ENCODE measurements around the gene TTC7B.

The TTC7B gene

GRCh38 chr14:90731487-90731886 lies 84.7 kb downstream of the TTC7B start:
- no peak for TF ChIP-seq POLR2A (IDR thresholded peaks at IDR 0.05; ENCODE audit: extremely low read depth, insufficient read length)
- TF ChIP-seq MYC (IDR thresholded peaks at IDR 0.05; ENCODE audit: low read depth, low read length), result no peak
- TF ChIP-seq CTCF (IDR thresholded peaks at IDR 0.05; ENCODE audit: low read depth, low read length), result no peak
- no peak for TF ChIP-seq MAX (IDR thresholded peaks at IDR 0.05; ENCODE audit: low read depth, low read length)
- DNase-seq (ENCODE audit: low read depth), result no peak
- no peak overlapping the region for H3K4me3 ChIP-seq (ENCODE audit: low read depth, low read length)

GRCh38 chr14:90730206-90730766 lies 85.9 kb downstream of the TTC7B start:
- TF ChIP-seq CTCF (IDR thresholded peaks at IDR 0.05; ENCODE audit: low read depth, low read length) (no peak), MYC (IDR thresholded peaks at IDR 0.05; ENCODE audit: low read depth, low read length) (no peak), POLR2A (IDR thresholded peaks at IDR 0.05; ENCODE audit: extremely low read depth, insufficient read length) (no peak), MAX (IDR thresholded peaks at IDR 0.05; ENCODE audit: low read depth, low read length) (no peak)
- no peak for DNase-seq (ENCODE audit: low read depth)
- H3K4me3 ChIP-seq (ENCODE audit: low read depth, low read length), result no peak overlapping the region

GRCh38 chr14:90728951-90729350 lies 87.3 kb downstream of the TTC7B start:
- TF ChIP-seq POLR2A (IDR thresholded peaks at IDR 0.05; ENCODE audit: extremely low read depth, insufficient read length) (no peak), MYC (IDR thresholded peaks at IDR 0.05; ENCODE audit: low read depth, low read length) (no peak), MAX (IDR thresholded peaks at IDR 0.05; ENCODE audit: low read depth, low read length) (no peak), CTCF (IDR thresholded peaks at IDR 0.05; ENCODE audit: low read depth, low read length) (no peak)
- H3K4me3 ChIP-seq (ENCODE audit: low read depth, low read length), result no peak overlapping the region

GRCh38 chr14:90727082-90727481 lies 89.1 kb downstream of the TTC7B start:
- TF ChIP-seq MYC (IDR thresholded peaks at IDR 0.05; ENCODE audit: low read depth, low read length) (no peak), CTCF (IDR thresholded peaks at IDR 0.05; ENCODE audit: low read depth, low read length) (no peak), MAX (IDR thresholded peaks at IDR 0.05; ENCODE audit: low read depth, low read length) (no peak), POLR2A (IDR thresholded peaks at IDR 0.05; ENCODE audit: extremely low read depth, insufficient read length) (no peak)
- no peak overlapping the region for H3K4me3 ChIP-seq (ENCODE audit: low read depth, low read length)
- no peak for DNase-seq (ENCODE audit: low read depth)

More at GRCh38 chr14:90728951-90729350, 87.3 kb downstream of the TTC7B start:
- no peak for DNase-seq (ENCODE audit: low read depth)

- no peak for TF ChIP-seq MYC (IDR thresholded peaks at IDR 0.05; ENCODE audit: low read depth, low read length)
- no peak for TF ChIP-seq MAX (IDR thresholded peaks at IDR 0.05; ENCODE audit: low read depth, low read length)
- no peak for TF ChIP-seq POLR2A (IDR thresholded peaks at IDR 0.05; ENCODE audit: extremely low read depth, insufficient read length)
- TF ChIP-seq CTCF (IDR thresholded peaks at IDR 0.05; ENCODE audit: low read depth, low read length), result no peak
- no peak for DNase-seq (ENCODE audit: low read depth)
- H3K4me3 ChIP-seq (ENCODE audit: low read depth, low read length), result no peak overlapping the region
Measured at GRCh38 chr14:90726656-90727055, 89.6 kb downstream of the TTC7B start.

Data from NB4 (cell line).